Heart left ventricle (tissue), 16 donors: ENCODE measurements around the gene PLXNB1. TPM values are rescaled to one million over a fixed set of nuclear protein-coding genes. Genes with fewer than 3 reads are reported as not detected.

Experiments
- ATAC-seq, 4 donors: fragments of 200-7000 bp; cut with Tn5 transposase; one replicate each; pipeline ENCODE4 v1.9.1; 2020 to 2022; ENCODE audit warnings: moderate library complexity in 4 of 4, mild to moderate bottlenecking in 3 of 4, moderate number of reproducible peaks in 1 of 4
- DNase-seq, 5 donors: peaks; one replicate each; pipeline ENCODE4 v3.0.0-alpha.2; 2020
- H3K27ac ChIP-seq, 12 donors: fragments of 200-600 bp; sonication (generic) in 4 of 12; one replicate each; pipeline versions ENCODE4 v1.5.0 to v1.8.0; 2016 to 2022; ENCODE audit warnings: mild to moderate bottlenecking in 2 of 12
- H3K27me3 ChIP-seq, 9 donors: fragments of 200-600 bp; sonication (generic) in 2 of 9; one replicate each; pipeline versions ENCODE4 v1.5.1 to v1.8.0; 2016 to 2022; ENCODE audit warnings: mild to moderate bottlenecking in 3 of 9
- H3K36me3 ChIP-seq, 9 donors: fragments of 200-600 bp; sonication (generic) in 2 of 9; one replicate each; pipeline versions ENCODE4 v1.5.0 to v1.8.0; 2018 to 2022; ENCODE audit warnings: mild to moderate bottlenecking in 2 of 9
- H3K4me1 ChIP-seq, 12 donors: fragments of 200-600 bp; sonication (generic) in 4 of 12; one replicate each; pipeline versions ENCODE4 v1.5.0 to v1.8.0; 2016 to 2022; ENCODE audit warnings: mild to moderate bottlenecking in 3 of 12
- H3K4me3 ChIP-seq, 12 donors: fragments of 200-600 bp; sonication (generic) in 4 of 12; one replicate each; pipeline versions ENCODE4 v1.5.0 to v1.8.0; 2017 to 2022; ENCODE audit warnings: mild to moderate bottlenecking in 9 of 12, moderate library complexity in 4 of 12
- H3K9me3 ChIP-seq, 12 donors: fragments of 200-600 bp; sonication (generic) in 4 of 12; one replicate each; pipeline versions ENCODE4 v1.5.0 to v1.8.0; 2016 to 2022; ENCODE audit warnings: mild to moderate bottlenecking in 1 of 12
- CTCF ChIP-seq, 12 donors: fragments of 200-600 bp; sonication (generic) in 4 of 12; IDR thresholded peaks; one replicate each; pipeline versions ENCODE4 v1.5.0 to v1.8.0; 2018 to 2022; ENCODE audit warnings: antibody characterized with exemption in 12 of 12, mild to moderate bottlenecking in 5 of 12
- POLR2A ChIP-seq, 2 donors: fragments of 450-650 bp; IDR thresholded peaks; one replicate each; pipeline ENCODE4 v1.6.1; 2017; ENCODE audit warnings: antibody characterized with exemption in 2 of 2, mild to moderate bottlenecking in 2 of 2, moderate library complexity in 2 of 2
- WGBS, 4 donors: extraction: QIAGEN DNeasy Blood & Tissue Kit in 2 of 4; methylation state at CpG; one replicate each; pipeline versions ENCODE4 v1.1.5 to v1.1.7; 2013 to 2018; 5-methylcytosine and 5-hydroxymethylcytosine counted together
- intact Hi-C, 10 donors: fragments of 100-400 bp; cut with DNase I; formaldehyde crosslinking; loops; one replicate each; pipeline versions ENCODE4 v1.11.1 to v1.14.2; 2022
- polyA plus RNA-seq, 2 donors: library from polyadenylated mRNA; stranded (reverse); fragments of 200-250 nt; gene quantifications; one replicate each; pipeline ENCODE4 v1.2.3, GENCODE V29; 2013
- total RNA-seq, 9 donors: library from RNA; depleted of rRNA in 2 of 9; stranded (reverse); fragments of >200 nt in 2 of 9; fragmentation: NEBNext Ultra II Directional in 3 of 9; extraction: Animal tissue kit (Norgen Biotek cat#: 25700) in 3 of 9; gene quantifications; one replicate each; pipeline versions ENCODE4 v1.1.0 to v1.2.4, GENCODE V29; 2016 to 2023
- donor health status: ischemic (EF 13 %, LVEDD 7.1; RV severe dilation, severe dysfunction).
- donor health status: healthy with polysubstance abuse.
- donor health status: DM: no; HTN: yes; CAD: no.
- donor health status: DM: no; HTN: no; CAD: no.
- donor health status: ischemic (EF 25% LVEDD 6.9; RV normal size, moderate dysfunction).
- donor health status: ischemic (EF 25% LVEDD 5.7; RV mildly dilated, moderate dysfunction).
- donor health status: healthy.
- donor health status: DM: yes; HTN: yes; CAD: no.
- donor health status: ischemic (EF 35%, LVEDD 5.7; RV mildly dilated, moderate dysfunction).
- donor health status: nonischemic (EF 11% LVEDD 7.7; RV severe dilation, severe dysfunction).
- donor health status: DM: yes; HTN: yes; CAD: no.
- donor health status: PGD.
- donor health status: ischemic (EF 29% LVEDD 5.4; RV normal size, mild dysfunction).
- donor health status: nonischemic (EF 23%, LVEDD 6.1; RV moderate dilation, normal function).

PLXNB1 gene
- total and polyA plus RNA-seq, 11 donors, result 28.0 to 71.8 (median 46.4) TPM

GRCh38 chr3:48414376-48415250 is 15.3 kb downstream of the PLXNB1 start:
- 87 to 90% (median 89%) methylated on average over 21 to 25 of the region's 25 CpGs for WGBS, 4 donors
- peak overlapping the region in 1 of 12 donors; percentile 38 for H3K27ac ChIP-seq
- peak in 1 of 4 donors; percentile 37 for ATAC-seq
- no peaks in the 10 kb centered on the region for H3K4me1 ChIP-seq
- no peak for TF ChIP-seq CTCF (IDR thresholded peaks at IDR 0.05)
- no peak for TF ChIP-seq POLR2A (IDR thresholded peaks at IDR 0.05)
- H3K36me3 ChIP-seq, result peaks cover 0 to 91% (median 69%) of the 10 kb centered on the region in 9 donors
- intact Hi-C loops, result no loop called here
- H3K4me3 ChIP-seq, result no peak overlapping the region
- peak in 2 of 5 donors; percentile 21 to 25 for DNase-seq
- no peaks in the 10 kb centered on the region for H3K27me3 ChIP-seq
- H3K9me3 ChIP-seq, result no peaks in the 10 kb centered on the region

GRCh38 chr3:48413611-48414010 is 16.3 kb downstream of the PLXNB1 start:
- intact Hi-C loops, result no loop called here
- Histone ChIP-seq H3K4me1 (no peaks in the 10 kb centered on the region), H3K27me3 (no peaks in the 10 kb centered on the region), H3K27ac (peak overlapping the region in 1 of 12 donors; percentile 24), H3K4me3 (no peak overlapping the region), H3K9me3 (no peaks in the 10 kb centered on the region), H3K36me3 (peaks cover 0 to 92% (median 78%) of the 10 kb centered on the region in 9 donors)
- 93 to 98% (median 94%) methylated on average over 10 to 14 of the region's 14 CpGs for WGBS, 4 donors
- peak in 3 of 5 donors; percentile 9 to 53 (median 13) for DNase-seq
- TF ChIP-seq POLR2A (IDR thresholded peaks at IDR 0.05), result no peak
- no peak for TF ChIP-seq CTCF (IDR thresholded peaks at IDR 0.05)
- no peak for ATAC-seq

- TF ChIP-seq CTCF (IDR thresholded peaks at IDR 0.05), result no peak
- DNase-seq, result peak in 2 of 5 donors; percentile 6 to 12
- Histone ChIP-seq H3K27ac (peak overlapping the region in 1 of 12 donors; percentile 24), H3K4me3 (no peak overlapping the region), H3K4me1 (no peaks in the 10 kb centered on the region), H3K9me3 (no peaks in the 10 kb centered on the region), H3K27me3 (no peaks in the 10 kb centered on the region), H3K36me3 (peaks cover 0 to 91% (median 76%) of the 10 kb centered on the region in 9 donors)
- 91 to 94% (median 93%) methylated on average over 8 of the region's 8 CpGs for WGBS, 4 donors
- no peak for ATAC-seq
- intact Hi-C loops, result no loop called here
Observed at GRCh38 chr3:48413086-48413485, 16.8 kb downstream of the PLXNB1 start.

- intact Hi-C loops, result no loop called here
- Histone ChIP-seq H3K36me3 (peaks cover 0 to 88% (median 73%) of the 10 kb centered on the region in 9 donors), H3K27ac (no peak overlapping the region), H3K9me3 (no peaks in the 10 kb centered on the region), H3K4me3 (no peak overlapping the region), H3K4me1 (no peaks in the 10 kb centered on the region), H3K27me3 (no peaks in the 10 kb centered on the region)
- ATAC-seq (no peak), DNase-seq (peak in 3 of 5 donors; percentile 9 to 23 (median 10))
- no peak for TF ChIP-seq CTCF (IDR thresholded peaks at IDR 0.05)
- TF ChIP-seq POLR2A (IDR thresholded peaks at IDR 0.05), result no peak
- 92 to 95% (median 93%) methylated on average over 17 to 19 of the region's 19 CpGs for WGBS, 4 donors
Observed at GRCh38 chr3:48412375-48413001, 17.4 kb downstream of the PLXNB1 start.
